C4-2B (cell line): ENCODE data around the gene TENM4.
"Not testable (repeated sequence)": the region's sequence is repeated elsewhere in the genome, so short reads cannot be mapped to it uniquely, and the experiment has no call there.

Source experiments
- H3K27ac ChIP-seq: fragments of 450-650 bp; 2 replicates; pipeline ENCODE4 v1.5.1; 2017
- ZFX ChIP-seq: fragments of 450-650 bp; IDR thresholded peaks from 2 replicates; pipeline ENCODE4 v1.6.1; 2017
- TF ChIP-seq, protein P1 (sequence below): fragments of 450-650 bp; conservative IDR thresholded peaks from 2 replicates; pipeline ENCODE4 v1.5.1; 2017; ENCODE audit warnings: mild to moderate bottlenecking

TENM4 gene

GRCh38 chr11:78620159-78620558, 820.7 kb downstream of the TENM4 start:
- TF ChIP-seq, protein P1, sequence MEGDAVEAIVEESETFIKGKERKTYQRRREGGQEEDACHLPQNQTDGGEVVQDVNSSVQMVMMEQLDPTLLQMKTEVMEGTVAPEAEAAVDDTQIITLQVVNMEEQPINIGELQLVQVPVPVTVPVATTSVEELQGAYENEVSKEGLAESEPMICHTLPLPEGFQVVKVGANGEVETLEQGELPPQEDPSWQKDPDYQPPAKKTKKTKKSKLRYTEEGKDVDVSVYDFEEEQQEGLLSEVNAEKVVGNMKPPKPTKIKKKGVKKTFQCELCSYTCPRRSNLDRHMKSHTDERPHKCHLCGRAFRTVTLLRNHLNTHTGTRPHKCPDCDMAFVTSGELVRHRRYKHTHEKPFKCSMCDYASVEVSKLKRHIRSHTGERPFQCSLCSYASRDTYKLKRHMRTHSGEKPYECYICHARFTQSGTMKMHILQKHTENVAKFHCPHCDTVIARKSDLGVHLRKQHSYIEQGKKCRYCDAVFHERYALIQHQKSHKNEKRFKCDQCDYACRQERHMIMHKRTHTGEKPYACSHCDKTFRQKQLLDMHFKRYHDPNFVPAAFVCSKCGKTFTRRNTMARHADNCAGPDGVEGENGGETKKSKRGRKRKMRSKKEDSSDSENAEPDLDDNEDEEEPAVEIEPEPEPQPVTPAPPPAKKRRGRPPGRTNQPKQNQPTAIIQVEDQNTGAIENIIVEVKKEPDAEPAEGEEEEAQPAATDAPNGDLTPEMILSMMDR: no peak
- TF ChIP-seq ZFX: no peak
- no peak overlapping the region for H3K27ac ChIP-seq

DNA sequence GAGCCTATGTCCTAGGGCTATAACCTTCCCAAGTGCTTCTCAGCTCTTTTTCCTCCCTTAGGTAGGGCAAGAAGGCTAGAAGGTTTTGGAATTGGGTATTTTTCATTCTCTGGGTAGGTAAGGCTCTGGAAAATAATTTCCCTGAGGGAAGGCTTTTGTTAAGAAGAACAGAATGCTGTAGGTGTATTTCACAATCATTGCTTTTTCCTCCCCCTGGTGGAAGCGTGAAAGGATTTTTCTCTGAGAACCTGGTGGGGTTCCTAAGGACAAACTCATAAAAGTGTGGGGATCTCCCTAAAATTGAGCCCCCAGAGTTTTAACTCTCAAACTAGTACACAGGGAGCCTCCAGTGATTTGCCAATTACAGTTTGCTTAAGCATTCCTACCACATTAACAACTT, 825.1 kb downstream of the TENM4 start:
- no peak overlapping the region for H3K27ac ChIP-seq
- TF ChIP-seq, protein P1: peak; percentile 9
- no peak for TF ChIP-seq ZFX

DNA sequence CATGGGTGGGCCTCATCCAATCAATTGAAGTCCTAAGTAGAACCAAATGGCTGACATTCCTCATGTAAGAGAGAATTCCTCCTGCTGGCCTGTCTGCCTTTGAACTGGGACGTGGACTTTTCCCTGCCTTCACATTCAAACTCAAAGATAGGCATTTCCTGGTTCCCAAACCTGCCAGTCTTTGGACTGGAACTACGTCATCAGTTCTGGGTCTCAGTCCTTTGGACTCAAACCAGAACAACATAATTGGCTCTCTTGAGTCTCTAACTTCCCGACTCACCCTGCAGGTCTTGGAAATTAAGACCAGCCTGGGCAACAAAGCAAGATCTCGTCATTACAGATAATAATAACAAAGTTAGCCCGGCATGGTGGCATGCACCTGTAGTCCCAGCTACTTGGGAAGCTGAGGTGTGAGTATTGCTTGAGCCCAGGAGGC, 827.4 kb downstream of the TENM4 start:
- TF ChIP-seq, protein P1: no peak
- no peak for TF ChIP-seq ZFX

DNA sequence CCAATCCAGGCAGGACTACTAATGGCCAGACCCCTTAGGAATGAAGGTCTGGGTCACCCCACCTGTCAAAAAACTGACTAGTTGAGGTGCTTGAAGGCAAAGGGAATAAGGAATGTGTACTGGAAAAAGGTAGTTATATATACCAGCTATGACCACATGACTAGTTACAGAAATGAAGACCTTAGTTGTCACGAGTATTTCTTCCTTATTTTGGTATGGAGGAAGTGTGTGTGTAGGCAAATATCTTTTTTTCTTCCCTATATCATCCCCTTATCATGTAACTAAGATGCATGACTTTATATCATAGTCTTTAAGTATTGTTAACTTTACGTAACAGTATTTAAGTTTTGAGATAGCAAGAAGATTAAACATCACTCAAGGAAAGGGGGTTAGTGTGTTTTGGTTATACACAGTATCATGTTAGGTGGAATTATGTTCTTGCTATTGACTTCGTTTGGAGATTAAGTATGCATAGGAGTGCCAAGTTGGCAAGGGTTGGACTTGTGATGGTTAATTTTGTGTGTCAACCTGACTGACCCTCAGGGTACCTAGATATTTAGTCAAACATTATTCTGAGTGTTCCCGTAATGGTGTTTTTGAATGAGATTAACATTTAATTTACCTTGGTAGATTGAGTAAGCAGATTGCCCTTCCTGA, 828.0 kb downstream of the TENM4 start:
- H3K27ac ChIP-seq: no peak overlapping the region
- no peak for TF ChIP-seq ZFX
- TF ChIP-seq, protein P1: no peak

More for the DNA sequence above, 827.4 kb downstream of the TENM4 start:
- no peak overlapping the region for H3K27ac ChIP-seq

- H3K27ac ChIP-seq: not testable (repeated sequence)
Observed at GRCh38 chr11:78609321-78609720, 831.5 kb downstream of the TENM4 start.

GRCh38 chr11:78607696-78608095, 833.1 kb downstream of the TENM4 start:
- TF ChIP-seq ZFX: no peak
- TF ChIP-seq, protein P1: no peak
- no peak overlapping the region for H3K27ac ChIP-seq

- TF ChIP-seq ZFX: no peak
- TF ChIP-seq, protein P1: no peak
- no peak overlapping the region for H3K27ac ChIP-seq
Observed at GRCh38 chr11:78606667-78607066, 834.2 kb downstream of the TENM4 start.

DNA sequence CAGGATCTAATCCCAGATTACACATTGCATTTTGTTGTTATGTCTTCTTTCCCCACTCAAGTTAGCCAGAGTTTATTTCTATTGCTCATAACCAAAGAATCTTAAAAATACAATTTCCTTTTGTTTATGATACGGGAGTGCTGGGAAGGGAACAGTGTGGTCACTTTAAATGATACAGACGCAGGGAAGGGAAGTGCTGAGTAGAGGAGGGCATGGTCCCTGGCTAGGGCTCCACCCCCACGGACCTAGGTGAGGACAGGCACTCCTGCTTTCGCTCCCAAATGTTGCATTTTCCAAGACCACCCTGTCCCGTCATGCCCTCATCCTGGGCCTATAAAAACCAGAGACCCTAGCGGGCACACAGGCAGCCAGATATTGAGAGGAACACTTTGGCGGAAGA, 835.5 kb downstream of the TENM4 start:
- no peak overlapping the region for H3K27ac ChIP-seq
- no peak for TF ChIP-seq ZFX
- TF ChIP-seq, protein P1: no peak
